ENCODE measurements around the gene RADX.

The RADX gene

GRCh38 chrX:106684207-106684606, 72.4 kb downstream of the RADX start:
- DNase-seq (ENCODE audit: low read depth in 2 of 2), result no peak

DNA sequence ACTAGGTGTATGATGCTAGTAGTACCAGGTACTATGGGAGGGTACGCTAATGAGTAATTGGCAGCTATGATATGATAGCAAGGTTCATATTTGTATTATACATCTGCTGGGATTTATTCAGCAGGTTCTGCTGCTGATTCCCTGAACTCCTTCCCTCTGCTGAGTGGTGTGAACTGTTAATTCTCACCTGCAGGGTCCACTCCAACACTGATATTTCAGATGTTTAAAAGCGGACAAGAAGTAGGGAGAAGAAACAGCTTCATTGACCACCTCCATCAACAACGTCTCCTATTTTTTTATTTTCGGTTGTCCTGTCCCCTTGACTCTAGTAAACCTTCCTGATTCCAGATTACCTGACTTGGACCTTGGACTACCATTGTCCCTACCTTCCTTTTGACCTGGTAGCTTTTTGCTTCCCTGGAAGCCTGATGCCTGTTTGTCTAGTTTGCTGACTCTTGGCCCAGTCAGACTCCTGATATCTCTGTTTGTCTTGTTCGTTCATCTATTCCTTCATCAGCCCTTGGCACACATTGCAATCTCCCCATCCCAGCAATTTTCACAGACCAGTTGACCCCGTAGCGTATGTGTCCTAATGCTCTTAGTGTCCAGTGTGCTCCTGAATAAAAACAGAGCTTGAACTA, 80.8 kb downstream of the RADX start:
- no peak for DNase-seq (ENCODE audit: low read depth in 2 of 2)

GRCh38 chrX:106696502-106696901, 84.7 kb downstream of the RADX start:
- no peak for DNase-seq (ENCODE audit: low read depth in 2 of 2)

GRCh38 chrX:106698693-106699092, 86.9 kb downstream of the RADX start:
- no peak for DNase-seq (ENCODE audit: low read depth in 2 of 2)

DNA sequence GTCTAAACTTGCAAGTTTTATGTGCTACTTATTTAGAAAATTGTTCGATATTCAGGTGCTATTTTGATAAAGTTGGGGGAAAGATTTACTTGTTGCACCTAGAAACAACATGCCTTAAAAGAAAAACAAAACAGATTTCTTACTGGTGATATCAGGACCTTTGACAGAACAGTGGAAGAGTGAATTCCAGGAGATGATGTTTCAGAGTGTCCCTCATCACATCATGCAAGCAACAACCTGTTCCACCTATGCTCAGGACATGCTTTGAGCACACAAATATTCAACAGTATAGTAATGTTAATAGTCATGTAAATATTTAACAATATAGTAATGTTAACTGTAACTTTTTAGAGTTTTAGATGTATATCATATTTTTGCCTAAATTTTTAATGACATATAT, 90.9 kb downstream of the RADX start:
- no peak for DNase-seq (ENCODE audit: low read depth in 2 of 2)

DNA sequence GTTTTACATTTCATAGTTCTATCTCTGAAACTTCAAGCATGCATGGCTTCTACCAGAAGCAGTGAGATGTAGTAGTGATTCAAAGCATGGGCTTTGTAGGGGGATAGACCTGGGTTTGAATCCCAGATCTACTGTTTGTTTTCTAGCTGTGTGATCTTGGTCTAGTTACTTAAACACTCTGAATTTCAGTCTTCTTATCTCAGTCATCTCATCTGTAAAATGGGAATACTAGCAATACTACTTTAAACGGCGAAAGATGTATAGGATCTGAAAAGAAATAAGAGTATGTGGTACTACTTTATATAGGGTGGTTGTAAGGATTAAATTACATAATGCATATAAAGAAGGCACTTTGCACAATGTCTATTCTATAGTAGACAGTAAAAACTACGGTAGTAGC, 94.7 kb downstream of the RADX start:
- no peak for DNase-seq (ENCODE audit: low read depth in 2 of 2)

DNA sequence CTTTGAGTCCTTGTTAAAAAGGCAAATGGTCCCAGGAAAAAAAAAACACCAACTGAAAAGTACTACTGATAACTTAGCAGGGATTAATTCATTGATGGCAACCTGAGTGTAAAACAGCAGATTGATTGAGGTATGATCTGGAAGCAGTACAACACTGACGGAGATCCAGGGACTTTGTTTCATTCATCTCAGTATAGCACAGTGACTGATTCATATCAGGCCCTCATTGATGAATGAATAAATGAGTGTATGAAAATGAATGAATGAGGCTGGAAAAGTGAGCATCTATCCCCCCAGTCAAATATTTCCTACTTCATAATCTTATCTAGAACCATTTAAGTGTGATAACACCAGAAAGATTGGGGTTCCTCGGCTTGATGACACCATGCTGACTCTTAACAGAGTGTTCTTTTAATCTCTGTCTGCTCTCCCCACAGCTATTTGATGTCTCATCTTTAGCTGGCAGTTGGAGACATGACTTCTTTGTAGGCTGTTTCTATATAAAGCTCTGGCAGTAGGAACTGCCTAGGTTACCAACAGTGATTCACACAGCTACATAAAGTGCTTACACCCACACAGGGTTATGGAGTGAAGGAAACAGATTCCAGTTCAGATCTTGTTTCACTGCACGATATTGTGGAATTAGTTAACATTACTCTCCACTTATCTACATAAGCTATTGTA, 96.1 kb downstream of the RADX start:
- no peak for DNase-seq (ENCODE audit: low read depth in 2 of 2)

DNA sequence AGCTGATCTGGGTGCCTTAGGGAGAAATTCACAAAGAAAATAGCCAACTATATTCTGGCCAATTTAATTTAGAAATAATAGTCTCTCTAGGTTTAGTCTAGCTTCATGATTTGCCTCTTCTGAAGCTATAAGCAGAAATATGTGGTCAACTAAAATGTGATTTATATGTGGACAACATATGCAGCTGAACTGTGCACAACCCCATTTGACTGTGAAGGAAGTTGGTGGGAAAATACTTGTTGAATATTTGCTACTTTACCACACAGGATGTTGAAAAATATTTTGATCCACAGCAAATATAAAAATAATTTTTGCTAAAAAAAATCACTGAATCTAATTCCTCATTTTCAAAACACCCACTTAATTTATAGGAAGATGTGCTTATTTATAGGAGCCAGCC, 99.0 kb downstream of the RADX start:
- DNase-seq (ENCODE audit: low read depth in 2 of 2), result no peak

- no peak for DNase-seq (ENCODE audit: low read depth in 2 of 2)
These were observed 99.6 kb downstream of the RADX start for GRCh38 chrX:106711375-106711774.

DNA sequence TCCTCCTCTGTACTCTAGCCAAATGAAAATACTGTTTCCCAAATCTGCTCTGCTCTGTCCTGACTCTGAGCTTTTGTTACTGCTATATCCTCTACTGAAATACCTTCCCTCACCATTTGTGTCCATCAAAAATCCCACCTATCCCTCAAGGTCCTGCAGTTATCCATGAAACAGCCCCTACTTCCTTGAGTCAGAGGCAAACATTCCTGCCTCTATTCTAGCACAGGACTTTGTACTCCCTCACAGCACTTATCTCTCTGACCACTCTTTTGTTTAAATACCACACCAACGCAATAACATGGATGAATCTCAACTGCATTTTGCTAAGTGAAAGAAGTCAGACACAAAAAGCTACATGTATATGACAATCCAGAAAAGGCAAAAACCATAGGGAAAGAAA, 104.2 kb downstream of the RADX start:
- no peak for DNase-seq (ENCODE audit: low read depth in 2 of 2)

- no peak for DNase-seq (ENCODE audit: low read depth in 2 of 2)
These were observed 104.7 kb downstream of the RADX start for GRCh38 chrX:106716463-106716862.

DNA sequence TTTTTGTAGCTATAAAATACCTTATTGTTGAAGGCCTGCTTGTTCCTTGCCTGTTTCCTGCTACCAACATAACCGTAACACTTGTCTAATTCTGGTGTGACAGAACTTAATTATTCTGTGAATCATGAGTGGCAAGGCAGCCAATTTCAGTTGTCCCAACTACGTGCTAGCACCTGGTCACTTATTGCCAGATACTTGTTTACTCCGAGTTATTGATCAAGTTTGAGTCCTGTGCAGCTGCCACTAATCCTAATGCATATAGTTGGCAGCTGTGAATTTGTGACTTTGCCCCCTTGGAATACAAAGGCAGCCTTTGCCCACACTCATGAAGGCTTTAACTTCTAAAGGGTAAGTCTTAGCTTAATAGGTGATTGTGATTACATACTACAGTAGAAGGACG, 106.9 kb downstream of the RADX start:
- no peak for DNase-seq (ENCODE audit: low read depth in 2 of 2)

- DNase-seq (ENCODE audit: low read depth in 2 of 2), result no peak
These were observed 114.2 kb downstream of the RADX start for GRCh38 chrX:106725931-106726330.

DNA sequence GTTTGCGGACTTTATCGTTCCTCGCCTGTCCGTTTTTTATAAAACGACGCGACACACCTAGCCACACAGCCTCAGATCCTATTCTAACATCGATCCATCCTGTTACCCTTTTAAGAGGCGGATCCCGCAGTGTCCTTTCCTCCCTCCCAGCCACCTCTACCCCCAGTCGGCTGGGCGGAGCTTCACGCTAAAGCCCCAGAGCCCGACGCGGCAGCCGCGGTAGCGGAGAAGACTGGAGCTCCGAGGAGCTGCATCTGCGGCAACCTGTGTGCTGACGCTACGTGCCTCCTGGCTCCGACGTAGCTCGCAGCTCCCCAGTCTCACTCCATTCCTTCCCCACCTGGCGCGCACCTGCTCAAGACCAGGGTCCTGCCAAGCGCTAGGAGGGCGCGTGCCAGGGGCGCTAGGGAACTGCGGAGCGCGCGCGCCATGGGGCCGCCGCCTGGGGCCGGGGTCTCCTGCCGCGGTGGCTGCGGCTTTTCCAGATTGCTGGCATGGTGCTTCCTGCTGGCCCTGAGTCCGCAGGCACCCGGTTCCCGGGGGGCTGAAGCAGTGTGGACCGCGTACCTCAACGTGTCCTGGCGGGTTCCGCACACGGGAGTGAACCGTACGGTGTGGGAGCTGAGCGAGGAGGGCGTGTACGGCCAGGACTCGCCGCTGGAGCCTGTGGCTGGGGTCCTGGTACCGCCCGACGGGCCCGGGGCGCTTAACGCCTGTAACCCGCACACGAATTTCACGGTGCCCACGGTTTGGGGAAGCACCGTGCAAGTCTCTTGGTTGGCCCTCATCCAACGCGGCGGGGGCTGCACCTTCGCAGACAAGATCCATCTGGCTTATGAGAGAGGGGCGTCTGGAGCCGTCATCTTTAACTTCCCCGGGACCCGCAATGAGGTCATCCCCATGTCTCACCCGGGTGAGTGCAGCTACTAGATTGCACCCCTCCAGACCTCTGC, 115.0 kb downstream of the RADX start, which contains the start of gene RNF128:
Gene RNF128 (plus strand): TSS at position 217 of the 953 bp plus-strand sequence. CDS start 213 bp downstream, at position 430.
- no peak for DNase-seq (ENCODE audit: low read depth in 2 of 2)

DNA sequence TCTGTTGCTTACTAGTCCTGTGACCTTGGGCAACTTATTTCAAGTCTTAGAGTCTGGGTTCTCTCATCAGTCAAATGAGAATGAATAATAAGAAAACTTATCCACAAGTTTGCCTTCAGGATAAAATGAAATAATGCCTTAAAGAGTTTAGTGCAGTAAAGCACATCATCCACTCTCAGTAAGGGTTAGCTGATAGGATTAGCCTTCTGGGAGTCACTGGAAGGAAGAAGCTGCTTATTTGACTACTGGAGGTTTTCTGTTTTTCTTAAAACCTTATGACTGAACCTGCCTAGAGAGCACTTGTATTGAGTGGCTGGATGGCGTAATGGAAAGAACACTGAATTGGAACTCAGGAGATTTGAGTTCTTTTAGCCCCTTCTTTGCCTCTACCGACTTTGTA, 116.6 kb downstream of the RADX start:
- no peak for DNase-seq (ENCODE audit: low read depth in 2 of 2)
